Iris pigment epithelial cell (primary cell): ENCODE data around the gene TFAP2D.

Source experiments
- DNase-seq: peaks from one replicate; pipeline ENCODE4 v3.0.0-alpha.2; 2011; ENCODE audit warnings: low read depth

Gene TFAP2D

GRCh38 chr6:50720623-50721022 lies 7.3 kb downstream of the TFAP2D start:
- DNase-seq: peak; percentile 11

- DNase-seq: no peak
These were observed 8.7 kb downstream of the TFAP2D start for GRCh38 chr6:50721978-50722377.

DNA sequence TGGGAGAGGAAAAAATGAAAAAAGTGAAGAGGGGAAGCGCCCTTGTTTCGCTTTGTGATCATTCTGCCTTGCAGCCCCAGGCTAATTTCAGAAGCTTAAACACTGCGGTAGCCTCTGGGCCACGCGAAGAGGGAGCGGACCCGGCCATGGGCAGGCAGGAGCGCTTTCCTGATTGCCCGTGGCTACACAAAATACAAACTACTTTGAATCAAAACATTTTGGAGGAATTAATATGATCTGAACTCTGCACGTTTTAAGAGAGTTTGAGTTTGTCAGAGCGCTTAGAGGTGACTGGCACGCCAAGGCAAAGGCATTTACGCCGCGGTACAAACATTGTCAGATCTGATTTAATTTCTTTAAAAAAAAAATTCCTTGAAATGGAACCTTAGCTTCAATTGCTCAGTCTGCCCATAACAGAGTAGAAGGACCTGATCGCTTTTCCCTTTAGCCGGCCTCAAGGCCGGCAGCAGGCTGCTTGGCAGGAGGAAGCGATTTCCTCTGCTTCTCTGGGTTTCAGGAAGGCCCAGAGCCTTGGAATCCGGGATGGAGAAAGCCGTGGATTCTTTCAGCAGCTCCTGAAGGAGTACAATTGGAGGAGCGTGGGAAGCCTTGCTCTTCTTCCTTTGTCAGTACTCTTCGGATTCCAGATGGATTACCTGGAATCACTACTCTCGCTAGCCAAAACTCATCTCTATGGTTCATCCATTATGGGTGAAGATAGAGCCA lies 9.7 kb downstream of the TFAP2D start:
- no peak for DNase-seq

- DNase-seq: no peak
These were observed 11.2 kb downstream of the TFAP2D start for GRCh38 chr6:50724381-50725124.

GRCh38 chr6:50734488-50734887 lies 21.2 kb downstream of the TFAP2D start:
- no peak for DNase-seq

DNA sequence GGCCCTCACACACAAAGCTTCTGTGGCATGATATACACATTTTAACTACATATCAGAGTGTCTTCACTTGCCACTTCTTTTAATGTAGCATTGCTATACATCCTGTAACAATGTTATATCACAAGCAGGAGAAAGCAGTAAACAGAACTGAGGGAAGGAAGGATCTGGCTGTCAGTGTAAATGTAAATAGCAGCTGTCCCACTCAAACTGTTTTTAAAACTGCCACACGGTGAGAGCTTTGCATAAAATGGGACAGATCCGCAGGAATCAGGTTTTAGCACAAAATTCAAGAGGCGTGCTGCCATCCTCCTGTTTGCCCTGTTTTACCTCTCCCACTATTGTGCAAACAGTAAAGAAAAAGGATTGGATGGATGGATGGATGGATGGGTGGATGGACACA lies 28.8 kb downstream of the TFAP2D start:
- no peak for DNase-seq

DNA sequence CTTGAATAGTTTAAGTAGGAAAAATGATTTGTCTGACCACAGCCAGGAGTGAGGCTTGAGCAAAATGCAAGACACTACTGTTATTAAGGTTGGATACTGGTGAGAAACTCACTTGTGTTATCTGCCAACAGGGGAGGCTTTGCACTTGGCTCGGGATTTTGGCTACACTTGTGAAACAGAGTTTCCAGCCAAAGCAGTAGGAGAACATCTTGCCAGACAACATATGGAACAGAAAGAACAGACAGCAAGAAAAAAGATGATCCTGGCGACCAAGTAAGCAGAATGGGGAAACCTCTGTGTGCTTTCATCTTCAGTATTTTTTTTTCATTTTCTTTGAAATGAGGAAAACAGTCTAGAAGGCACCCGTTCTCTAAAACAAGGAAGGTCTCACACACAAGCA lies 31.6 kb downstream of the TFAP2D start:
- no peak for DNase-seq

GRCh38 chr6:50762798-50763197 lies 49.5 kb downstream of the TFAP2D start:
- DNase-seq: peak; percentile 0

GRCh38 chr6:50778696-50779095 lies 65.4 kb downstream of the TFAP2D start:
- no peak for DNase-seq

GRCh38 chr6:50780382-50780781 lies 67.1 kb downstream of the TFAP2D start:
- DNase-seq: no peak

GRCh38 chr6:50785921-50786320 lies 72.6 kb downstream of the TFAP2D start:
- DNase-seq: no peak

- peak; percentile 49 for DNase-seq
These were observed 78.7 kb downstream of the TFAP2D start for GRCh38 chr6:50791900-50792508.

DNA sequence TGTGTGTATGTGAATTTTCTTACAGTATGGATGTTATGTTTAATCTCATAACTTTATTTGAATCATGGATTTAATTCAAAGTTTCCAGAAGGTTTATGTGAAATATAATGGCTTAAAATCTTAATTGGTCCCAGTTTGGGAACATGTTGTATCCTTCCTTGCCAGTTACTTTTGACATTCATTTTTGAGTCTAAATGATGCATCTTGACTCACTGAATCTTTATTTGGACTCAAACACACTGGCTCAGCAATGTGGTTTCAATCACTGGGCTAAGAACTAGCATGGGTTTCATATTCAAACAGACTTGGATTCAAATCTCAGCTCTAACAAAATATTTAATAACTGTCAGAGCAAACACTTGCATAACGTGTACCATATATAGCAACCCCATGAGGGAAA lies 79.4 kb downstream of the TFAP2D start:
- no peak for DNase-seq

DNA sequence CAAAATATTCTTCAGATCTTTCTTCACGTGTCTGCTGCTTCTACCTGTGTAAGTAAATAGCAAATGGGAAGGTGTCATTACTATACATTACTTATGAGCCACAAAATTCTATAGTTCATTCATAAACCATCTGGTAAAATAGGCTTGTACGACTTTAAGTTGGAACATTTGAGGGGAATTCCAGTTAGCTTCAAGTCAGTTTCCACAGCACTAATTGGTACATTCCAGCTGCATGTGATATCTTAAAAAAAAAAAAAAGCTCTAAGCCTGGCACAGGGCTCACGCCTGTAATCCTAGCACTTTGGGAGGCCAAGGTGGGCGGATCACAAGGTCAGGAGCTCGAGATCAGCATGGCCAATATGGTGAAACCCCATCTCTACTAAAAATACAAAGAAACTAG lies 82.2 kb downstream of the TFAP2D start:
- DNase-seq: no peak

GRCh38 chr6:50804283-50804682 lies 91.0 kb downstream of the TFAP2D start:
- DNase-seq: no peak

GRCh38 chr6:50807035-50807434 lies 93.7 kb downstream of the TFAP2D start:
- no peak for DNase-seq

- peak; percentile 36 for DNase-seq
These were observed 102.2 kb downstream of the TFAP2D start for GRCh38 chr6:50815436-50816114.

DNA sequence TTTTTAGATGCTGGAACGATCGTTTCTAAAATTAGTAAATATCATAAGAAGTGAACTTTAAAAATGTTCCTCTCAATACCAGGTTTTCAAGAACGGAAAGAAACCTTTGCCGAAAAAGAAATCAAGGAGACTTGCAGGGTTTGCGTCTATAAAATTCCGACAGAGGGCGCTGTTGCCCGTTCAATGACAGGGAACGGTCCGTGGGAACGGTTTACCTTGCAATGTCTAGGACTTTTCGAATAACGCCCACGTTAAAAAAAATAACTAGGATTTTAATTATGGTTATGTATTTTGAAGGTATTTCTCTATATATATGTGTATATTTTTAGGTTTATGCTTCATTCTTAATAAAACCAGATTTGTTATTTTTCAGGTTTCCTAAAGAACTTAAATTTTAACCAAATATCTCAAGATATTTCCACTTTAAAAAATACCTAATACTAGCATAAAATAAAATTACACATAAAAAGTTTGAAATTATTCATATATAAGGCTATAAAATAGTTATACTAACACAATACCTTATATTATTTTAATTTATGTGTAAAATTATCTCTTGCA lies 102.9 kb downstream of the TFAP2D start:
- peak; percentile 80 for DNase-seq

GRCh38 chr6:50816947-50817645 lies 103.8 kb downstream of the TFAP2D start:
- DNase-seq: peak; percentile 14

DNA sequence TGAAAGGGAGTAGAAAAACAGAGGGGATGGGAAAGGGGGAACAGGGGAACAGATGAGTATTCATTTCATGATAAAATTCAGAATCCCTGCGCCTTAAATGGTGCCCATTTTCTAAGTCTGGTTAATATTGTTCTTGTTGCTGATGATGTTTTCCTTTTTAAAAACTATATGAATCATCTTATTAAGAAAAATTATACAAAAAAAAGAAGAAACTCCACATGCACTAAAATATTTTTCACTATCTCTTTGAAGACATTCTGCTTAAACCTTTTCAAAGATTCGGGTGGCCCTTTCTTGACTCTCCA lies 104.3 kb downstream of the TFAP2D start:
- DNase-seq: no peak

GRCh38 chr6:50818020-50818419 lies 104.7 kb downstream of the TFAP2D start:
- DNase-seq: peak; percentile 8

GRCh38 chr6:50818673-50819072 lies 105.3 kb downstream of the TFAP2D start, which contains the start of gene TFAP2B:
TFAP2B (plus strand) TSS chr6:50818871; CDS start chr6:50818892, 21 bp downstream.
- peak; percentile 52 for DNase-seq
